Testis (tissue), 2 donors: ENCODE data around the gene IKZF1.

ENCODE experiments used
- CTCF ChIP-seq, 3 experiments: fragments of 450-650 bp in 2 of 3; fragments of 200-600 bp in 1 of 3; sonication (generic) in 1 of 3; IDR thresholded peaks; one replicate each; pipeline ENCODE4 v1.5.1; 2016 to 2019; ENCODE audit warnings: antibody characterized with exemption in 3 of 3, mild to moderate bottlenecking in 2 of 3, moderate library complexity in 1 of 3
- POLR2A ChIP-seq: fragments of 450-650 bp; IDR thresholded peaks from one replicate; pipeline ENCODE4 v1.6.1; 2017; ENCODE audit warnings: antibody characterized with exemption, mild to moderate bottlenecking, moderate library complexity

GRCh38 chr7:50292763-50293162 lies 11.8 kb upstream of the IKZF1 start:
- TF ChIP-seq CTCF (IDR thresholded peaks at IDR 0.05) (no peak), POLR2A (no peak)
